HEK293 (cell line): ENCODE results near the gene SLMAP.

Source experiments
- CTCF ChIA-PET: fragments of 350-600 bp; formaldehyde crosslinking; extraction: SDS; loops from one replicate; lab custom pipeline; 2021; ENCODE audit warnings: antibody characterized with exemption; lab: Yijun Ruan, JAX
- POLR2A ChIA-PET: fragments of 300-600 bp; formaldehyde crosslinking; extraction: SDS; loops from one replicate; lab custom pipeline; 2020; ENCODE audit warnings: antibody characterized with exemption, inconsistent platforms; lab: Yijun Ruan, JAX
- H3K27ac ChIP-seq: fragments of 200-500 bp; sonication (Bioruptor generic); 2 replicates; pipeline ENCODE4 v1.5.1; 2014; ENCODE audit warnings: low read depth, low read length, control low read depth, inconsistent platforms; ENCODE audit errors: extremely low read depth
- H3K36me3 ChIP-seq, 2 experiments: fragments of 200-500 bp in 1 of 2; sonication (Bioruptor generic) in 1 of 2; 1 replicate in 1 of 2; 2 replicates in 1 of 2; pipeline ENCODE4 v1.5.1; 2014 to 2017; ENCODE audit warnings: inconsistent platforms in 2 of 2, low read length in 2 of 2; ENCODE audit not compliant: control insufficient read depth in 2 of 2, insufficient read depth in 1 of 2
- H3K4me1 ChIP-seq: fragments of 200-500 bp; sonication (Bioruptor generic); 2 replicates; pipeline ENCODE4 v1.5.1; 2014; ENCODE audit warnings: mild to moderate bottlenecking, low read length, inconsistent platforms; ENCODE audit not compliant: control insufficient read depth, insufficient read depth
- H3K4me3 ChIP-seq: 2 replicates; pipeline ENCODE4 v1.5.1; 2011; ENCODE audit warnings: low read depth, mild to moderate bottlenecking, control low read depth, low read length, moderate library complexity
- H3K9me3 ChIP-seq: fragments of 200-500 bp; sonication (Bioruptor generic); 2 replicates; pipeline ENCODE4 v1.5.1; 2014; ENCODE audit warnings: low read depth, low read length, inconsistent platforms; ENCODE audit not compliant: control insufficient read depth, insufficient read depth
- EGR2 ChIP-seq: fragments of 450-650 bp; formaldehyde crosslinking; IDR thresholded peaks from 2 replicates; pipeline ENCODE4 v1.5.1; 2016; ENCODE audit warnings: low read depth, missing biosample characterization, missing genetic modification characterization
- GLI2 ChIP-seq: fragments of 450-650 bp; formaldehyde crosslinking; IDR thresholded peaks from 2 replicates; pipeline ENCODE4; 2017; ENCODE audit warnings: missing biosample characterization, missing genetic modification characterization, low read depth, borderline replicate concordance
- GLI4 ChIP-seq: fragments of 450-650 bp; formaldehyde crosslinking; IDR thresholded peaks from 2 replicates; pipeline ENCODE4 v1.5.1; 2016; ENCODE audit warnings: missing biosample characterization, missing genetic modification characterization
- GLIS2 ChIP-seq: fragments of 450-650 bp; formaldehyde crosslinking; IDR thresholded peaks from 2 replicates; pipeline ENCODE4 v1.5.1; 2016; ENCODE audit warnings: missing biosample characterization, missing genetic modification characterization
- KLF8 ChIP-seq: fragments of 450-650 bp; formaldehyde crosslinking; IDR thresholded peaks from 2 replicates; pipeline ENCODE4 v1.5.1; 2016; ENCODE audit warnings: missing biosample characterization, missing genetic modification characterization
- PRDM1 ChIP-seq: fragments of 450-650 bp; formaldehyde crosslinking; IDR thresholded peaks from 2 replicates; pipeline ENCODE4; 2016; ENCODE audit warnings: missing biosample characterization, missing genetic modification characterization
- SCRT2 ChIP-seq: fragments of 450-650 bp; formaldehyde crosslinking; IDR thresholded peaks from 2 replicates; pipeline ENCODE4 v1.5.1; 2016; ENCODE audit warnings: missing biosample characterization, missing genetic modification characterization
- SETDB1 ChIP-seq: IDR thresholded peaks from one replicate; pipeline ENCODE4 v1.6.1; 2017; ENCODE audit warnings: mild to moderate bottlenecking, low read length, moderate library complexity, mixed read lengths; ENCODE audit not compliant: insufficient read length
- SP2 ChIP-seq: fragments of 450-650 bp; formaldehyde crosslinking; IDR thresholded peaks from 2 replicates; pipeline ENCODE4 v1.5.1; 2016; ENCODE audit warnings: missing biosample characterization, missing genetic modification characterization
- SP3 ChIP-seq: fragments of 450-650 bp; formaldehyde crosslinking; IDR thresholded peaks from 2 replicates; pipeline ENCODE4 v1.5.1; 2016; ENCODE audit warnings: missing biosample characterization, missing genetic modification characterization
- TCF7L2 ChIP-seq: IDR thresholded peaks from 2 replicates; pipeline ENCODE4 v1.6.1; 2011; ENCODE audit warnings: low read depth, mild to moderate bottlenecking, inconsistent platforms, low read length, moderate library complexity, borderline replicate concordance
- ZBTB1 ChIP-seq: fragments of 450-650 bp; formaldehyde crosslinking; IDR thresholded peaks from 2 replicates; pipeline ENCODE4 v1.5.1; 2016; ENCODE audit warnings: missing biosample characterization, missing genetic modification characterization
- ZBTB17 ChIP-seq: fragments of 450-650 bp; formaldehyde crosslinking; IDR thresholded peaks from 2 replicates; pipeline ENCODE4 v1.5.1; 2016; ENCODE audit warnings: missing biosample characterization, missing genetic modification characterization
- ZBTB8A ChIP-seq: fragments of 450-650 bp; formaldehyde crosslinking; IDR thresholded peaks from 2 replicates; pipeline ENCODE4 v1.5.1; 2016; ENCODE audit warnings: missing biosample characterization, missing genetic modification characterization
- ZEB2 ChIP-seq: fragments of 450-650 bp; formaldehyde crosslinking; IDR thresholded peaks from 2 replicates; pipeline ENCODE4 v1.5.1; 2016; ENCODE audit warnings: missing biosample characterization, missing genetic modification characterization
- ZFP37 ChIP-seq: fragments of 450-650 bp; formaldehyde crosslinking; IDR thresholded peaks from 2 replicates; pipeline ENCODE4 v1.5.1; 2016; ENCODE audit warnings: missing biosample characterization, missing genetic modification characterization
- ZNF112 ChIP-seq: fragments of 450-650 bp; formaldehyde crosslinking; IDR thresholded peaks from 2 replicates; pipeline ENCODE4 v1.5.0; 2017; ENCODE audit warnings: missing biosample characterization, missing genetic modification characterization
- ZNF146 ChIP-seq: fragments of 450-650 bp; formaldehyde crosslinking; IDR thresholded peaks from 2 replicates; pipeline ENCODE4 v1.5.1; 2016; ENCODE audit warnings: missing biosample characterization, missing genetic modification characterization
- ZNF155 ChIP-seq: fragments of 450-650 bp; formaldehyde crosslinking; IDR thresholded peaks from 2 replicates; pipeline ENCODE4 v1.5.1; 2016; ENCODE audit warnings: missing biosample characterization, missing genetic modification characterization
- ZNF169 ChIP-seq: fragments of 450-650 bp; formaldehyde crosslinking; IDR thresholded peaks from 2 replicates; pipeline ENCODE4 v1.5.1; 2016; ENCODE audit warnings: missing biosample characterization, missing genetic modification characterization
- ZNF24 ChIP-seq: fragments of 450-650 bp; formaldehyde crosslinking; IDR thresholded peaks from 2 replicates; pipeline ENCODE4 v1.5.1; 2016; ENCODE audit warnings: missing biosample characterization, missing genetic modification characterization
- ZNF248 ChIP-seq: fragments of 450-650 bp; formaldehyde crosslinking; IDR thresholded peaks from 2 replicates; pipeline ENCODE4 v1.5.1; 2017; ENCODE audit warnings: missing biosample characterization, missing genetic modification characterization
- ZNF354C ChIP-seq: fragments of 450-650 bp; formaldehyde crosslinking; IDR thresholded peaks from 2 replicates; pipeline ENCODE4 v1.5.1; 2016; ENCODE audit warnings: missing biosample characterization, missing genetic modification characterization, low read depth, borderline replicate concordance
- ZNF366 ChIP-seq: fragments of 450-650 bp; formaldehyde crosslinking; conservative IDR thresholded peaks from 2 replicates; pipeline ENCODE4 v1.5.1; 2016; ENCODE audit warnings: missing biosample characterization, missing genetic modification characterization
- ZNF404 ChIP-seq: fragments of 450-650 bp; formaldehyde crosslinking; IDR thresholded peaks from 2 replicates; pipeline ENCODE4 v1.5.1; 2017; ENCODE audit warnings: missing biosample characterization, missing genetic modification characterization
- ZNF433 ChIP-seq: fragments of 450-650 bp; formaldehyde crosslinking; IDR thresholded peaks from 2 replicates; pipeline ENCODE4 v1.5.1; 2016; ENCODE audit warnings: missing biosample characterization, missing genetic modification characterization, low read depth
- ZNF501 ChIP-seq: fragments of 450-650 bp; formaldehyde crosslinking; IDR thresholded peaks from 2 replicates; pipeline ENCODE4 v1.5.1; 2016; ENCODE audit warnings: missing biosample characterization, missing genetic modification characterization
- ZNF621 ChIP-seq: fragments of 450-650 bp; formaldehyde crosslinking; IDR thresholded peaks from 2 replicates; pipeline ENCODE4 v1.5.1; 2017; ENCODE audit warnings: missing biosample characterization, missing genetic modification characterization
- ZNF704 ChIP-seq: fragments of 450-650 bp; formaldehyde crosslinking; IDR thresholded peaks from 2 replicates; pipeline ENCODE4 v1.5.1; 2016; ENCODE audit warnings: missing biosample characterization, missing genetic modification characterization
- ZNF76 ChIP-seq: fragments of 450-650 bp; formaldehyde crosslinking; IDR thresholded peaks from 2 replicates; pipeline ENCODE4; 2016; ENCODE audit warnings: low read depth, missing biosample characterization, missing genetic modification characterization, borderline replicate concordance
- ZNF776 ChIP-seq: fragments of 450-650 bp; formaldehyde crosslinking; IDR thresholded peaks from 2 replicates; pipeline ENCODE4 v1.5.0; 2017; ENCODE audit warnings: missing biosample characterization, missing genetic modification characterization, borderline replicate concordance
- ZNF791 ChIP-seq: fragments of 450-650 bp; formaldehyde crosslinking; IDR thresholded peaks from 2 replicates; pipeline ENCODE4 v1.5.1; 2016; ENCODE audit warnings: missing biosample characterization, missing genetic modification characterization
- ZSCAN5A ChIP-seq: fragments of 450-650 bp; formaldehyde crosslinking; IDR thresholded peaks from 2 replicates; pipeline ENCODE4 v1.5.1; 2016; ENCODE audit warnings: missing biosample characterization, missing genetic modification characterization
- TF ChIP-seq, protein P1 (sequence below): fragments of 450-650 bp; formaldehyde crosslinking; IDR thresholded peaks from 2 replicates; pipeline ENCODE4 v1.5.1; 2016; ENCODE audit warnings: missing biosample characterization, missing genetic modification characterization
- TF ChIP-seq, protein P2 (sequence below): fragments of 450-650 bp; formaldehyde crosslinking; IDR thresholded peaks from 2 replicates; pipeline ENCODE4; 2016; ENCODE audit warnings: missing biosample characterization, missing genetic modification characterization

SLMAP gene

DNA sequence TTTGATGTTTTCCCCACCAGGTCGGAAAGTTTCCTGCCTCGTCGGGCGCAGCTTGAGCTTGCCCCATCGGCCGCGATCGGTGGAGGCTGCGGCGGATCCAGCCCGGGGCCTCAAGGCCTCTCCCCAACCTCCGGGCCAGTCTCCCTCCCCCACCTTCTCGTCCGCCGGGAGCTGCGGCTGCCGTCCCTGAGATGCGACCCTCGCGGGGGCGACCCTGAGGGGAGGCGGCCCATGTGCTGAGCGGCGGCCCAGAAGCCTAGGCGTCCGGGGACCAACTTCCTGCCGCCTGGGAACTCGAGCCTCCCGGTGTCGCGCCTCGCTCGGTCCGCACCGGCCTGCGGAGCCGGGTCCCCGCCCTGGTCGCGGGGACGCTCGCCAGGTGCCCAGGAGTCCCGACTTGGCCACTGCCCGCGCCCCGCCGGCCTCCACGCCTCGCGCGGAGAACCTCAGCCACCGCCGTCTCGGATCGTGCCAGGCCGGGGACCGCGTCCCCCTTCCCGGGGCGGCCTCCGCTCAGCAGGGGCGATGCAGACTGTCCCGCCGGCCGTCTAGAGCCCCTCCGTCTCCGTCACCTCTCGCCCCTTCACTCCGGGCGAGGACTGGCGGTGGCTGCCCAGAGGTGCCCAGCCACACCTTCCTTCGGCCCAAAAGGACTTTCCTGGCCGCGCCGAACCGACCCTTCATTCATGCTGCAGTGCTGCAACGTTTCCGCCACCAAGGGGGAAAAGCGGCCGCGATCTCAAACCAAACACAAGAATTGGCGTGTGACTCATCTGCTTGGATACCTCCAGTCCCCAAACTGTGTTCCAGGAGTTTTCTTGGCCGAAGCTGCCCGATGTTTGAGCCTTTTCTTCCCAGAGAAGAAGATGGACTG lies 656 bp downstream of the SLMAP start (continued):
- TF ChIP-seq ZNF76 (tag by site-specific recombination) (peak; percentile 48; the same call in 1 of the 2 replicates), GLIS2 (tag by site-specific recombination) (peak; percentile 45; the same call in 1 of the 2 replicates), ZNF146 (tag by site-specific recombination) (no peak), ZNF791 (no peak), GLI4 (tag by site-specific recombination) (no peak), KLF8 (tag by site-specific recombination) (no peak), ZNF433 (tag by site-specific recombination) (no peak), GLI2 (tag by site-specific recombination) (no peak), EGR2 (tag by site-specific recombination) (no peak), ZEB2 (tag by site-specific recombination) (no peak), ZFP37 (tag by site-specific recombination) (0 out of 2 replicates have a peak, but pooled peaks have one; percentile 5), ZNF704 (no peak), ZNF501 (tag by site-specific recombination) (no peak), ZSCAN5A (no peak), ZNF776 (tag by site-specific recombination) (no peak), ZNF24 (tag by site-specific recombination) (no peak), TCF7L2 (no peak), ZBTB8A (tag by site-specific recombination) (no peak), ZNF112 (no peak), ZBTB1 (tag by site-specific recombination) (no peak)
- TF ChIP-seq, protein P1, sequence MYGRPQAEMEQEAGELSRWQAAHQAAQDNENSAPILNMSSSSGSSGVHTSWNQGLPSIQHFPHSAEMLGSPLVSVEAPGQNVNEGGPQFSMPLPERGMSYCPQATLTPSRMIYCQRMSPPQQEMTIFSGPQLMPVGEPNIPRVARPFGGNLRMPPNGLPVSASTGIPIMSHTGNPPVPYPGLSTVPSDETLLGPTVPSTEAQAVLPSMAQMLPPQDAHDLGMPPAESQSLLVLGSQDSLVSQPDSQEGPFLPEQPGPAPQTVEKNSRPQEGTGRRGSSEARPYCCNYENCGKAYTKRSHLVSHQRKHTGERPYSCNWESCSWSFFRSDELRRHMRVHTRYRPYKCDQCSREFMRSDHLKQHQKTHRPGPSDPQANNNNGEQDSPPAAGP (tag by site-specific recombination), result no peak

GRCh38 chr3:57757642-57758297 lies 1.7 kb downstream of the SLMAP start:
- Histone ChIP-seq H3K4me1 (no peaks in the 10 kb centered on the region), H3K27ac (peak overlapping the region; percentile 72; the same call in 1 of the 2 replicates), H3K36me3 (peaks cover 7 to 17% of the 10 kb centered on the region in 2 experiments; a peak in 2 of 3 replicates), H3K4me3 (peak overlapping the region; percentile 98), H3K9me3 (no peaks in the 10 kb centered on the region)
- CTCF ChIA-PET, result interaction anchor here (0.9 kb wide), 1 partner anchor 101 kb away, joined by 4 read pairs; no protein-coding TSS in a partner anchor
- POLR2A ChIA-PET, result no interaction called here
- TF ChIP-seq ZNF155 (no peak), ZBTB1 (tag by site-specific recombination) (no peak), SP2 (tag by site-specific recombination) (no peak), ZNF404 (no peak), SP3 (tag by site-specific recombination) (no peak), SETDB1 (no peak), ZNF621 (no peak), ZNF169 (tag by site-specific recombination) (no peak), ZBTB17 (peak; percentile 89), PRDM1 (tag by site-specific recombination) (peak; percentile 72), ZNF248 (tag by site-specific recombination) (no peak), SCRT2 (tag by site-specific recombination) (no peak), ZNF366 (tag by site-specific recombination) (no peak), ZNF354C (no peak)
- TF ChIP-seq, protein P2, sequence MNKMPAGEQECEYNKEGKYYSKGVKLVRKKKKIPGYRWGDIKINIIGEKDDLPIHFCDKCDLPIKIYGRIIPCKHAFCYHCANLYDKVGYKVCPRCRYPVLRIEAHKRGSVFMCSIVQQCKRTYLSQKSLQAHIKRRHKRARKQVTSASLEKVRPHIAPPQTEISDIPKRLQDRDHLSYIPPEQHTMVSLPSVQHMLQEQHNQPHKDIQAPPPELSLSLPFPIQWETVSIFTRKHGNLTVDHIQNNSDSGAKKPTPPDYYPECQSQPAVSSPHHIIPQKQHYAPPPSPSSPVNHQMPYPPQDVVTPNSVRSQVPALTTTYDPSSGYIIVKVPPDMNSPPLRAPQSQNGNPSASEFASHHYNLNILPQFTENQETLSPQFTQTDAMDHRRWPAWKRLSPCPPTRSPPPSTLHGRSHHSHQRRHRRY (tag by site-specific recombination), result no peak
